Nephron progenitor cell (in vitro differentiated cells): ENCODE measurements around the gene SLC2A9.

ENCODE experiments used
- DNase-seq: peaks from one replicate; pipeline ENCODE4 v3.0.0; 2021
- H3K27ac Mint-ChIP-seq: 2 replicates; pipeline ENCODE4 v1.8.0; 2021; ENCODE audit warnings: mild to moderate bottlenecking, moderate library complexity, mixed read lengths
- H3K27me3 Mint-ChIP-seq: 2 replicates; pipeline ENCODE4 v1.8.0; 2021; ENCODE audit warnings: mild to moderate bottlenecking, low read depth, mixed read lengths; ENCODE audit not compliant: poor library complexity
- H3K36me3 Mint-ChIP-seq: 2 replicates; pipeline ENCODE4 v1.8.0; 2021; ENCODE audit warnings: low read depth, mixed read lengths
- H3K4me1 Mint-ChIP-seq: 2 replicates; pipeline ENCODE4 v1.8.0; 2021; ENCODE audit warnings: mixed read lengths
- H3K4me3 Mint-ChIP-seq: 2 replicates; pipeline ENCODE4 v1.8.0; 2021; ENCODE audit warnings: mild to moderate bottlenecking, moderate library complexity, mixed read lengths
- H3K9me3 Mint-ChIP-seq: 2 replicates; pipeline ENCODE4 v1.8.0; 2021; ENCODE audit warnings: mild to moderate bottlenecking, moderate library complexity, mixed read lengths
- CTCF ChIP-seq: fragments of 200-600 bp; sonication (generic); IDR thresholded peaks from 2 replicates; pipeline ENCODE4 v1.5.0; 2021; ENCODE audit warnings: antibody characterized with exemption

The SLC2A9 gene

GRCh38 chr4:10048941-10049697, 27.8 kb upstream of the SLC2A9 start:
- Mint-ChIP-seq H3K27me3 (peaks cover 19% of the 10 kb centered on the region), H3K9me3 (peaks cover 4% of the 10 kb centered on the region), H3K36me3 (no peaks in the 10 kb centered on the region), H3K4me3 (no peak overlapping the region), H3K4me1 (peaks cover 26% of the 10 kb centered on the region), H3K27ac (no peak overlapping the region)
- no peak for TF ChIP-seq CTCF
- no peak for DNase-seq

GRCh38 chr4:10047967-10048366, 26.7 kb upstream of the SLC2A9 start:
- H3K27ac Mint-ChIP-seq, result no peak overlapping the region
- no peak for DNase-seq

GRCh38 chr4:10046471-10046870, 25.2 kb upstream of the SLC2A9 start:
- no peaks in the 10 kb centered on the region for H3K36me3 Mint-ChIP-seq
- H3K27me3 Mint-ChIP-seq, result peaks cover 15% of the 10 kb centered on the region
- H3K4me1 Mint-ChIP-seq, result peaks cover 15% of the 10 kb centered on the region
- no peak for TF ChIP-seq CTCF
- H3K9me3 Mint-ChIP-seq, result peaks cover 18% of the 10 kb centered on the region
- no peak overlapping the region for H3K4me3 Mint-ChIP-seq
- no peak overlapping the region for H3K27ac Mint-ChIP-seq
- no peak for DNase-seq

More at GRCh38 chr4:10047967-10048366, 26.7 kb upstream of the SLC2A9 start:
- Mint-ChIP-seq H3K27me3 (peaks cover 19% of the 10 kb centered on the region), H3K4me1 (peaks cover 26% of the 10 kb centered on the region), H3K36me3 (no peaks in the 10 kb centered on the region), H3K9me3 (peaks cover 11% of the 10 kb centered on the region), H3K4me3 (no peak overlapping the region)
- TF ChIP-seq CTCF, result no peak

- no peak overlapping the region for H3K4me3 Mint-ChIP-seq
- peaks cover 14% of the 10 kb centered on the region for H3K27me3 Mint-ChIP-seq
- no peak for DNase-seq
- H3K4me1 Mint-ChIP-seq, result peaks cover 5% of the 10 kb centered on the region
- H3K27ac Mint-ChIP-seq, result no peak overlapping the region
- H3K9me3 Mint-ChIP-seq, result peaks cover 24% of the 10 kb centered on the region
- no peak for TF ChIP-seq CTCF
- H3K36me3 Mint-ChIP-seq, result no peaks in the 10 kb centered on the region
Observed at GRCh38 chr4:10045481-10045880, 24.2 kb upstream of the SLC2A9 start.

- peaks cover 24% of the 10 kb centered on the region for H3K9me3 Mint-ChIP-seq
- H3K36me3 Mint-ChIP-seq, result no peaks in the 10 kb centered on the region
- peaks cover 12% of the 10 kb centered on the region for H3K4me1 Mint-ChIP-seq
- peaks cover 16% of the 10 kb centered on the region for H3K27me3 Mint-ChIP-seq
- no peak for TF ChIP-seq CTCF
- no peak overlapping the region for H3K27ac Mint-ChIP-seq
- no peak overlapping the region for H3K4me3 Mint-ChIP-seq
- DNase-seq, result no peak
Observed at GRCh38 chr4:10041036-10041435, 19.7 kb upstream of the SLC2A9 start.
